H7 (cell line): Measurements from ENCODE around the gene SLC39A11. TPM values are rescaled to one million over a fixed set of nuclear protein-coding genes. Genes with fewer than 3 reads are reported as not detected.

Experiments used
- DNase-seq: peaks from one replicate; pipeline ENCODE4 v3.0.0; 2012
- H3K27me3 ChIP-seq: 2 replicates; pipeline ENCODE4 v1.6.0; 2011; ENCODE audit warnings: mild to moderate bottlenecking, low read length; ENCODE audit not compliant: control insufficient read depth, insufficient read depth
- H3K36me3 ChIP-seq: replicated peaks from 2 replicates; pipeline ENCODE4 v1.5.1; 2011; ENCODE audit warnings: low read length; ENCODE audit not compliant: control insufficient read depth, insufficient read depth
- H3K4me3 ChIP-seq: 2 replicates; pipeline ENCODE4 v1.5.1; 2011; ENCODE audit warnings: low read depth, mild to moderate bottlenecking, control low read depth, low read length, moderate library complexity; ENCODE audit not compliant: insufficient read depth
- total RNA-seq: library from RNA; depleted of rRNA; stranded (reverse); fragments of >200 nt; shearing (Covaris generic); gene quantifications from 2 replicates; pipeline ENCODE4 v1.2.3, GENCODE V29; 2014

The SLC39A11 gene
- total RNA-seq, 1 experiment from 2014 or later: 6.8 TPM

DNA sequence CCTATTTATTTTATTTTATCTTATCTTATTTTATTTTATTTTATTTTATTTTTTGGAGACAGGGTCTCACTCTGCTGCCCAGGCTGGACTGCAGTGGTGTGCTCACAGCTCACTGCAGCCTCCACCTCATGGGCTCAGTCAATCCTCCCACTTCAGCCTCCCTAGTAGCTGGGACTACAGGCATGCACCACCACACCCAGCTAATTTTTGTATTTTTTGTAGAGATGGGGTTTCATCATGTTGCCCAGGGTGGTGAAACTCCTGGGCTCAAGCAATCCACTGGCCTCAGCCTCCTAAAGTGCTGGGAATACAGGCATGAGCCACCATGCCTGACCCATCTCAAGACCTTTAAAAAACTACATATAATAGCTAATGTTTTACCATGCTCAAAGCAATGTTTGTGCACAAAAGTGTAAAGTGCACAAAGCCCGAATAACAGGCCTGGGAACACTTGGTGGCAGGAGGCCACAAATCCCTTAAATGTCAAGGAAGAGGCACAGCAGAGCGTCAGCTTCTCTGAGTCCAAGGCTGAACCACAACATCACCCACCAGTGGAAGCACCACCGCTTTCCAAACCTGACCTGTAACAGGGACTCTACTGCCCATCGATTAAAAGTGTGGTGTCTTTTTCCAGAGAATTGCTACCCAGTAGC, 30.6 kb upstream of the SLC39A11 start:
- H3K4me3 ChIP-seq: no peak overlapping the region
- no peak for DNase-seq

GRCh38 chr17:73121506-73121905, 29.0 kb upstream of the SLC39A11 start:
- no peak overlapping the region for H3K4me3 ChIP-seq
- no peak for DNase-seq
- no peaks in the 10 kb centered on the region for H3K27me3 ChIP-seq

More for the DNA sequence above, 30.6 kb upstream of the SLC39A11 start:
- H3K36me3 ChIP-seq: no peaks in the 10 kb centered on the region
- no peaks in the 10 kb centered on the region for H3K27me3 ChIP-seq

DNA sequence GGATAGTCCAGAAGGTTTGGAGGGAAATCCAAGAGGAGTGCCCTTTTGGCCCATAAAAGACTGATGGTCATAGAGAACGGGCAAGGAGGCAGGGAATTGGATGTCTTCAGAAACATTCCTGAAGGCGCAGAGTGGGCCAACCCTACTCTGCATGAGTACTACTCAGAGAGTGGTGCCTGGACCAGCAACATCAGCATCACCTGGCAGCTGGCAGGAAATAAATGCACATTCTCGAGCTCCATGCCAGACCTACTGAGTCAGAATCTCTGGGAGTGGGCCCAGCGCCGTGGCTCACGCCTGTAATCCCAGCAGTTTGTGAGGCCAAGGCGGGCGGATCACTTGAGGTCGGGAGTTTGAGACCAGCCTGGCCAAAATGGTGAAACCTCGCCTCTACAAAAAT, 27.1 kb upstream of the SLC39A11 start:
- DNase-seq: no peak
- H3K27me3 ChIP-seq: no peaks in the 10 kb centered on the region
- no peaks in the 10 kb centered on the region for H3K36me3 ChIP-seq
- no peak overlapping the region for H3K4me3 ChIP-seq

More at GRCh38 chr17:73121506-73121905, 29.0 kb upstream of the SLC39A11 start:
- no peaks in the 10 kb centered on the region for H3K36me3 ChIP-seq

DNA sequence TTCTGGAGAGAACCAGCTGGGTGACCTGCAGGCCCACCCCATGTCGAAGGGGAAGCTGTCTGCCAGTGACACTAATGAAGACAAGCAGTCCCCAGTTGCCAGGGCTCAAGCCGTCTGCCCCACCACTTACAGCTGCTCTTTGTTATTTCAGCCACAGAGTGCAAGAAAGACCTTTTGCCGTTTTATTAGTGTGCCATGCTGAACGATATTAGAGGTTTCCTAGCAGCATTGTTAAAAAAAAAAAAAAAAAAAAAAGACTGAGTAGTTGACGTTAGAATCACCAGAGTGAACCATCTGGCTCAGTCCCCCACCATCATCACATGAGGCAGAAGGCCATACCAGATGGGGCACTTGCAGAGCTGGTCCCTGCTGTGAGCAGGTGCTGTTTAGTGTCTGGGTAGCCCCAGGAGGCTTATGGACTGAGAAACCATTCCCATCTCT, 26.5 kb upstream of the SLC39A11 start:
- DNase-seq: no peak
- H3K36me3 ChIP-seq: no peaks in the 10 kb centered on the region
- H3K27me3 ChIP-seq: no peaks in the 10 kb centered on the region
- H3K4me3 ChIP-seq: no peak overlapping the region

GRCh38 chr17:73118139-73118538, 25.7 kb upstream of the SLC39A11 start:
- Histone ChIP-seq H3K36me3 (no peaks in the 10 kb centered on the region), H3K27me3 (no peaks in the 10 kb centered on the region), H3K4me3 (no peak overlapping the region)
- no peak for DNase-seq

- Histone ChIP-seq H3K4me3 (no peak overlapping the region), H3K27me3 (no peaks in the 10 kb centered on the region), H3K36me3 (no peaks in the 10 kb centered on the region)
- DNase-seq: no peak
These were observed 19.8 kb upstream of the SLC39A11 start for GRCh38 chr17:73112246-73112645.

DNA sequence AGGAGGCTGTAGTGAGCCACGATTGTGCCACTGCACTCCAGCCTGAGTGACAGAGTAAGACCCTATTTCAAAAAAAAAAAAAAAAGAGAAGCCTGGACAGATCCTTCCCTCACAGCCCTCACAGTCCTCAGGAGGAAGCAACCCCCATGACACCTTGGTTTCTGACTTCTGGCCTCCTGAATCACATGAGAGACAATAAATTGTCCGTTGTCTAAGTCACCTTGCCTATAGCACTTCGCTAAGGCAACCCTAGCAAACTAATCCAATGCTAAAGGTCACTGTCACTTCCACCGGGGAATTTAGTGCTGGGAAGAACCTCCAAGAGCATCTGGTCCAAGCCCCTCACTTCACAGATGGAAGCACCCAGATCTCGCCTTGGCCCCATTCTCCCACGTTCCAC, 18.9 kb upstream of the SLC39A11 start:
- DNase-seq: no peak
- no peaks in the 10 kb centered on the region for H3K36me3 ChIP-seq
- no peaks in the 10 kb centered on the region for H3K27me3 ChIP-seq
- no peak overlapping the region for H3K4me3 ChIP-seq

DNA sequence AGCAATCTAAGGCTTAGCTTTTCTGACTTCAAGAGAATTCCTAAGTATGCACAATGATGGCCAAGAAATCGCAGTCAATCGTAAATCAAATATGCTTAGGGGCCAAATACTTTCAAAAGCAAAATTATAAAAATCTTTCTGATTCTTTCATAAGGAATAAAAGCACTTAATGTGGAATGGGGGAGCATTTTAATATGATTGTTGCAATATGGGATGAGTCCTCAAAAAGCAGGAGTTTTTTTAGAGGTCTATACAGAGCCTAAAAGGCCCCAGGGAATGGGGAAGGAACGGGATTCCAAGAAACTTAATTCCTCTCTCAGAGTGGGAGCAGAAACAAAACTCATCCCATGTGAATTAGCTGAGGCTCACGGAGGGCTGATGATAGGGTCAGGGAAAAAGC, 14.7 kb upstream of the SLC39A11 start:
- Histone ChIP-seq H3K27me3 (no peaks in the 10 kb centered on the region), H3K36me3 (no peaks in the 10 kb centered on the region), H3K4me3 (no peak overlapping the region)
- no peak for DNase-seq

- H3K4me3 ChIP-seq: no peak overlapping the region
These were observed 12.9 kb upstream of the SLC39A11 start for GRCh38 chr17:73105431-73105830.

DNA sequence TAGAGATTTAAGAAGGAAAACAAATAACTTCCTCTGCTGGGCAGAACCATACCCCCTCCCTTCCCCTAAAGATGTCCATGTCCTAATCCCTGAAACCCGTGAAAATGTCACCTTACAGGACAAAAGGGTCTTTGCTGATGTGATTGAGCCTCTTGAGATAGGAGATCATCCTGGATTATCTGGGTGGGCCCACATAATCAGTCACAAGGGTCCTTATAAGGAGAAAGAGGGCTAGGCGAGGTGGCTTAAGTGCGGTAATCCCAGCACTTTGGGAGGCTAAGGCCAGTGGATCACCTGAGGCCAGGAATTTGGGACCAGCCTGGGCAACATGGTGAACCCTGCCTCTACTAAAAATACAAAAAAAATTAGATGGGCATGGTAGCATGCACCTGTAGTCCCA, 12.0 kb upstream of the SLC39A11 start:
- Histone ChIP-seq H3K27me3 (no peaks in the 10 kb centered on the region), H3K4me3 (no peak overlapping the region), H3K36me3 (no peaks in the 10 kb centered on the region)
- no peak for DNase-seq

More at GRCh38 chr17:73105431-73105830, 12.9 kb upstream of the SLC39A11 start:
- H3K36me3 ChIP-seq: no peaks in the 10 kb centered on the region
- DNase-seq: no peak
- H3K27me3 ChIP-seq: no peaks in the 10 kb centered on the region

GRCh38 chr17:73103641-73104335, 11.3 kb upstream of the SLC39A11 start:
- H3K4me3 ChIP-seq: no peak overlapping the region
- no peak for DNase-seq
- no peaks in the 10 kb centered on the region for H3K27me3 ChIP-seq

DNA sequence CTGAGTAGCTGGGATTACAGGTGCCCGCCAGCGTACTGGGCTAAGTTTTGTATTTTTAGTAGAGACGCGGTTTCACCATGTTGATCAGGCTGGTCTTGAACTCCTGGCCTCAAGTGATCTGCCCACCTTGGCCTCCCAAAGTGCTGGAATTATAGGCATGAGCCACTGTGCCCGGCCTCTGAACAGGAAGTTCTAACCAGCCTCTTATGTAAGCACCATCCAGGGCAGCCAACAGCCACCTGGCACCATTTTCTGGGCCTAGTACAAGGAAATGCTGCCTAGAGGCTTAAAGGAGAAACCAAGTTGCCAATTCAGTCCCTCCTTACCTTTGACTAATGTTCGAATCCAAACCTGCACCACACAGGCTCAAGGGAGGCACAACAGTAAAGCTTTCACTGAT, 8.5 kb upstream of the SLC39A11 start:
- Histone ChIP-seq H3K4me3 (no peak overlapping the region), H3K27me3 (no peaks in the 10 kb centered on the region), H3K36me3 (no peaks in the 10 kb centered on the region)
- DNase-seq: no peak

More at GRCh38 chr17:73103641-73104335, 11.3 kb upstream of the SLC39A11 start:
- H3K36me3 ChIP-seq: no peaks in the 10 kb centered on the region

- H3K4me3 ChIP-seq: no peak overlapping the region
- DNase-seq: no peak
- no peaks in the 10 kb centered on the region for H3K27me3 ChIP-seq
- no peaks in the 10 kb centered on the region for H3K36me3 ChIP-seq
These were observed 7.9 kb upstream of the SLC39A11 start for GRCh38 chr17:73100363-73100762.

DNA sequence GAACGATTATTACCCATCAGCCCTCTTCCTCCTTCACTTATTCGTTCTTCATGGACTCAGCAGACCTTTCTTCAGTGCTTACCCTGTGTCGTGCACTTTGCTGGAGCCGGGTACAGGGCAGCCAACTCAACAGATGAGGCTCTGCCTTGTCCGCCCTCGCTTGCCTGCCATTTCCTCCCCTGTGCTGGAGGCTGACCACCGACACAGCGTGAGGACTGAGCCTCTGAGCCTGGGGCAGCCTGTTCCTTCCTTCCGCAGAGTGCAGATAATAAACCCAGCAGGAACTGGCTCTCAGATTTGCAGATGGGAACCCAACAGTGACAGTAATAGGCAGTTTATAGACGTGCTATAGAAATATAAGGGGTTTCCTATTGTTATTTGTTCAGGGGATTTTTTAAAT, 7.0 kb upstream of the SLC39A11 start:
- no peak for DNase-seq
- no peaks in the 10 kb centered on the region for H3K27me3 ChIP-seq
- no peaks in the 10 kb centered on the region for H3K36me3 ChIP-seq
- no peak overlapping the region for H3K4me3 ChIP-seq

DNA sequence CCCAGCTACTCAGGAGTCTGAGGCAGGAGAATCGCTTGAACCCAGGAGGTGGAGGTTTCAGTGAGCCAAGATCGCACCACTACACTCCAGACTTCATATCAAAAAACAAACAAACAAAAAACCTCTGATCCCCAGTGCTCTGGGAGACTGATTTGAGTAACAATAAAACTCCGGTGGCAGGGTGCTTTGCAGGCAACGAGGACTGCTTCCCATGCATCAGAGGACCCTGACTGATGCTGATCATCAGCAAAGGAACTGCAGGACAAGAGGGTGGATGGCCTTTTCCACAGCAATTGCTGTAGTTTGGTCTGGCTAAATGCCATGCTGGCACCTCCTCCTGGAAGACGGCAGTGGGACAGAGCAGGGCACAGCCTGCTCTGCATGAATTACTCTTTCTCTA, 6.4 kb upstream of the SLC39A11 start:
- H3K4me3 ChIP-seq: no peak overlapping the region
- H3K27me3 ChIP-seq: no peaks in the 10 kb centered on the region
- DNase-seq: no peak
- no peaks in the 10 kb centered on the region for H3K36me3 ChIP-seq
